Measurements from ENCODE around the gene LAIR2. TPM values are rescaled to one million over a fixed set of nuclear protein-coding genes. Genes with fewer than 3 reads are reported as not detected.

LAIR2 gene
- total and polyA plus RNA-seq, 2 of the 13 experiments (the other 11 are each of a cell fraction or from before 2014, with no cell fraction given) = 1.3 to 1.9 TPM

- no peak for TF ChIP-seq ZNF792 (CRISPR knock-in tag; IDR thresholded peaks at IDR 0.05)
- TF ChIP-seq ZNF253 (CRISPR knock-in tag; IDR thresholded peaks at IDR 0.05; ENCODE audit: borderline replicate concordance) = peak; percentile 75; the same call in 1 of the 2 replicates
- TF ChIP-seq, protein P1, sequence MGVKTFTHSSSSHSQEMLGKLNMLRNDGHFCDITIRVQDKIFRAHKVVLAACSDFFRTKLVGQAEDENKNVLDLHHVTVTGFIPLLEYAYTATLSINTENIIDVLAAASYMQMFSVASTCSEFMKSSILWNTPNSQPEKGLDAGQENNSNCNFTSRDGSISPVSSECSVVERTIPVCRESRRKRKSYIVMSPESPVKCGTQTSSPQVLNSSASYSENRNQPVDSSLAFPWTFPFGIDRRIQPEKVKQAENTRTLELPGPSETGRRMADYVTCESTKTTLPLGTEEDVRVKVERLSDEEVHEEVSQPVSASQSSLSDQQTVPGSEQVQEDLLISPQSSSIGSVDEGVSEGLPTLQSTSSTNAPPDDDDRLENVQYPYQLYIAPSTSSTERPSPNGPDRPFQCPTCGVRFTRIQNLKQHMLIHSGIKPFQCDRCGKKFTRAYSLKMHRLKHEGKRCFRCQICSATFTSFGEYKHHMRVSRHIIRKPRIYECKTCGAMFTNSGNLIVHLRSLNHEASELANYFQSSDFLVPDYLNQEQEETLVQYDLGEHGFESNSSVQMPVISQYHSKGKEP (CRISPR knock-in tag; IDR thresholded peaks at IDR 0.05) = no peak
- peak; percentile 58 for TF ChIP-seq ZNF263 (CRISPR knock-in tag; IDR thresholded peaks at IDR 0.05)
- TF ChIP-seq HNF4G (IDR thresholded peaks at IDR 0.05; ENCODE audit: borderline replicate concordance, low read depth, low read length) = no peak
- TF ChIP-seq HNF4G (CRISPR knock-in tag; IDR thresholded peaks at IDR 0.05; ENCODE audit: borderline replicate concordance, low read depth) = 0 out of 2 replicates have a peak, but pooled peaks have one; percentile 39
- peak; percentile 95 for TF ChIP-seq AGO1 (IDR thresholded peaks at IDR 0.05; ENCODE audit: low read depth, low read length, poor library complexity, severe bottlenecking)
- TF ChIP-seq HOXA3 (CRISPR knock-in tag; IDR thresholded peaks at IDR 0.05) = peak; percentile 21; the same call in 1 of the 2 replicates
- no peak for TF ChIP-seq U2AF1 (optimal IDR thresholded peaks at IDR 0.05; ENCODE audit: low read depth, low read length)
- no peak for TF ChIP-seq SUZ12 (IDR thresholded peaks at IDR 0.05; ENCODE audit: low read depth, low read length)
- no peak for TF ChIP-seq FUBP1 (CRISPR knock-in tag; IDR thresholded peaks at IDR 0.05; ENCODE audit: borderline replicate concordance)
- no peak for TF ChIP-seq NONO (IDR thresholded peaks at IDR 0.05)
- TF ChIP-seq NONO (CRISPR knock-in tag; conservative IDR thresholded peaks at IDR 0.05) = peak; percentile 82
- peak; percentile 93; the same call in 1 of the 2 replicates for TF ChIP-seq MYC (CRISPR knock-in tag; IDR thresholded peaks at IDR 0.05; ENCODE audit: borderline replicate concordance)
- peak; percentile 81 for TF ChIP-seq MEIS2 (CRISPR knock-in tag; IDR thresholded peaks at IDR 0.05)
- TF ChIP-seq, protein P2, sequence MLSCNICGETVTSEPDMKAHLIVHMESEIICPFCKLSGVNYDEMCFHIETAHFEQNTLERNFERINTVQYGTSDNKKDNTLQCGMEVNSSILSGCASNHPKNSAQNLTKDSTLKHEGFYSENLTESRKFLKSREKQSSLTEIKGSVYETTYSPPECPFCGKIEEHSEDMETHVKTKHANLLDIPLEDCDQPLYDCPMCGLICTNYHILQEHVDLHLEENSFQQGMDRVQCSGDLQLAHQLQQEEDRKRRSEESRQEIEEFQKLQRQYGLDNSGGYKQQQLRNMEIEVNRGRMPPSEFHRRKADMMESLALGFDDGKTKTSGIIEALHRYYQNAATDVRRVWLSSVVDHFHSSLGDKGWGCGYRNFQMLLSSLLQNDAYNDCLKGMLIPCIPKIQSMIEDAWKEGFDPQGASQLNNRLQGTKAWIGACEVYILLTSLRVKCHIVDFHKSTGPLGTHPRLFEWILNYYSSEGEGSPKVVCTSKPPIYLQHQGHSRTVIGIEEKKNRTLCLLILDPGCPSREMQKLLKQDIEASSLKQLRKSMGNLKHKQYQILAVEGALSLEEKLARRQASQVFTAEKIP (CRISPR knock-in tag; IDR thresholded peaks at IDR 0.05; ENCODE audit: borderline replicate concordance) = no peak
- 0 out of 2 replicates have a peak, but pooled peaks have one; percentile 10 for TF ChIP-seq BCL6 (CRISPR knock-in tag; IDR thresholded peaks at IDR 0.05)
These were observed 39.7 kb upstream of the LAIR2 start (continued) for GRCh38 chr19:54462655-54463530.
